GM23248 (cell line): Measurements from ENCODE around the gene HS3ST1.

Experiments used
- EZH2 ChIP-seq: fragments of 200-600 bp; sonication (generic); IDR thresholded peaks from 2 replicates; pipeline ENCODE4 v1.6.1; 2018; ENCODE audit warnings: antibody characterized with exemption, mild to moderate bottlenecking; ENCODE audit not compliant: insufficient read depth, poor library complexity, severe bottlenecking
- EZH2phosphoT487 ChIP-seq: fragments of 200-600 bp; sonication (generic); IDR thresholded peaks from 2 replicates; pipeline ENCODE4 v1.6.1; 2018; ENCODE audit warnings: antibody characterized with exemption, moderate library complexity, mild to moderate bottlenecking, low read depth; ENCODE audit not compliant: insufficient read depth

GRCh38 chr4:11365039-11365438, 63.7 kb downstream of the HS3ST1 start:
- TF ChIP-seq EZH2, result no peak
- TF ChIP-seq EZH2phosphoT487, result no peak
